Parathyroid adenoma (tissue), 2 donors: ENCODE results near the gene MAD1L1.

Experiments used
- H2AFZ ChIP-seq: fragments of 300-600 bp; sonication (generic); one replicate; pipeline ENCODE4 v1.7.0; 2017; ENCODE audit warnings: antibody characterized with exemption, mild to moderate bottlenecking
- H3K27ac ChIP-seq: fragments of 300-600 bp; sonication (generic); one replicate; pipeline ENCODE4 v1.7.0; 2017
- H3K27me3 ChIP-seq: fragments of 300-600 bp; sonication (generic); one replicate; pipeline ENCODE4 v1.7.0; 2017; ENCODE audit warnings: low read length; ENCODE audit not compliant: control insufficient read depth, insufficient read depth
- H3K36me3 ChIP-seq: fragments of 300-600 bp; sonication (generic); one replicate; pipeline ENCODE4 v1.7.0; 2017; ENCODE audit warnings: low read length; ENCODE audit not compliant: control insufficient read depth, insufficient read depth
- H3K4me1 ChIP-seq: fragments of 300-600 bp; sonication (generic); one replicate; pipeline ENCODE4 v1.7.0; 2017; ENCODE audit warnings: control low read depth
- H3K4me2 ChIP-seq: fragments of 300-600 bp; sonication (generic); one replicate; pipeline ENCODE4 v1.7.0; 2017; ENCODE audit warnings: low read length
- H3K4me3 ChIP-seq: fragments of 300-600 bp; sonication (generic); one replicate; pipeline ENCODE4 v1.7.0; 2017; ENCODE audit warnings: low read depth, low read length
- H3K79me2 ChIP-seq: fragments of 300-600 bp; sonication (generic); one replicate; pipeline ENCODE4 v1.7.0; 2017; ENCODE audit warnings: control low read depth
- H3K9ac ChIP-seq: fragments of 300-600 bp; sonication (generic); one replicate; pipeline ENCODE4 v1.7.0; 2017; ENCODE audit warnings: mild to moderate bottlenecking
- H3K9me3 ChIP-seq: fragments of 300-600 bp; sonication (generic); one replicate; pipeline ENCODE4 v1.7.0; 2017; ENCODE audit warnings: low read length; ENCODE audit not compliant: control insufficient read depth
- CTCF ChIP-seq: fragments of 300-600 bp; sonication (generic); IDR thresholded peaks from one replicate; pipeline ENCODE4 v1.7.0; 2017; ENCODE audit warnings: antibody characterized with exemption, mild to moderate bottlenecking
- donor health status: primary hyperparathyroidism.

MAD1L1 gene

GRCh38 chr7:1969459-1970284 lies 263.1 kb downstream of the MAD1L1 start:
- Histone ChIP-seq H3K9me3 (no peaks in the 10 kb centered on the region), H3K9ac (no peak overlapping the region), H3K27me3 (no peaks in the 10 kb centered on the region)

GRCh38 chr7:1968397-1969111 lies 264.2 kb downstream of the MAD1L1 start:
- Histone ChIP-seq H3K36me3 (no peaks in the 10 kb centered on the region), H3K4me1 (no peaks in the 10 kb centered on the region), H3K9ac (no peak overlapping the region), H3K27me3 (no peaks in the 10 kb centered on the region), H3K4me3 (no peak overlapping the region), H3K79me2 (no peaks in the 10 kb centered on the region), H3K27ac (no peak overlapping the region), H3K9me3 (no peaks in the 10 kb centered on the region), H3K4me2 (no peak overlapping the region), H2AFZ (no peak overlapping the region)
- TF ChIP-seq CTCF = no peak

More at GRCh38 chr7:1969459-1970284, 263.1 kb downstream of the MAD1L1 start:
- Histone ChIP-seq H3K79me2 (no peaks in the 10 kb centered on the region), H3K4me3 (no peak overlapping the region), H3K27ac (no peak overlapping the region), H3K36me3 (no peaks in the 10 kb centered on the region), H3K4me2 (no peak overlapping the region), H3K4me1 (no peaks in the 10 kb centered on the region), H2AFZ (no peak overlapping the region)
- TF ChIP-seq CTCF = no peak

- Histone ChIP-seq H3K4me2 (no peak overlapping the region), H3K27me3 (no peaks in the 10 kb centered on the region), H2AFZ (no peak overlapping the region), H3K4me3 (no peak overlapping the region), H3K9me3 (no peaks in the 10 kb centered on the region), H3K9ac (no peak overlapping the region), H3K36me3 (no peaks in the 10 kb centered on the region), H3K4me1 (no peaks in the 10 kb centered on the region), H3K27ac (no peak overlapping the region), H3K79me2 (no peaks in the 10 kb centered on the region)
- TF ChIP-seq CTCF = no peak
Observed at GRCh38 chr7:1967512-1968396, 265.0 kb downstream of the MAD1L1 start.

- no peak overlapping the region for H3K9ac ChIP-seq
- H3K27ac ChIP-seq = no peak overlapping the region
- no peaks in the 10 kb centered on the region for H3K36me3 ChIP-seq
- H3K79me2 ChIP-seq = no peaks in the 10 kb centered on the region
- no peak overlapping the region for H2AFZ ChIP-seq
- H3K4me3 ChIP-seq = no peak overlapping the region
- TF ChIP-seq CTCF = no peak
- no peaks in the 10 kb centered on the region for H3K4me1 ChIP-seq
- H3K27me3 ChIP-seq = no peaks in the 10 kb centered on the region
- no peak overlapping the region for H3K4me2 ChIP-seq
- H3K9me3 ChIP-seq = no peaks in the 10 kb centered on the region
Observed at GRCh38 chr7:1966631-1967200, 266.0 kb downstream of the MAD1L1 start.
